Transverse colon (tissue), 4 donors: ENCODE data around the gene GPSM1. TPM values are rescaled to one million over a fixed set of nuclear protein-coding genes. Genes with fewer than 3 reads are reported as not detected.

Experiments
- DNase-seq: peaks from one replicate; pipeline ENCODE4 v3.0.0-alpha.2; 2019
- H3K27ac ChIP-seq, 4 donors: fragments of 200-600 bp; sonication (generic); 2 replicates each; pipeline ENCODE4 v1.5.1; 2016 to 2018; ENCODE audit warnings: inconsistent platforms in 4 of 4
- H3K27me3 ChIP-seq: fragments of 200-600 bp; sonication (generic); 2 replicates; pipeline ENCODE4 v1.5.1; 2017; ENCODE audit warnings: inconsistent platforms
- H3K36me3 ChIP-seq, 4 donors: fragments of 200-600 bp; sonication (generic); 2 replicates each; pipeline ENCODE4 v1.5.1; 2017 to 2019; ENCODE audit warnings: inconsistent platforms in 4 of 4
- H3K4me1 ChIP-seq, 4 donors: fragments of 200-600 bp; sonication (generic); 2 replicates each; pipeline ENCODE4 v1.5.1; 2017 to 2020; ENCODE audit warnings: inconsistent platforms in 4 of 4
- H3K4me3 ChIP-seq, 4 donors: fragments of 200-600 bp; sonication (generic); 1 replicate in 1 of 4; 2 replicates in 3 of 4; pipeline versions ENCODE4 v1.5.1 to v1.6.1; 2017 to 2019; ENCODE audit warnings: inconsistent platforms in 4 of 4
- H3K9me3 ChIP-seq, 2 donors: fragments of 200-600 bp; sonication (generic); 2 replicates each; pipeline ENCODE4 v1.5.1; 2017 to 2019; ENCODE audit warnings: inconsistent platforms in 2 of 2
- EP300 ChIP-seq: sonication (generic); formaldehyde crosslinking; IDR thresholded peaks from one replicate; pipeline ENCODE4 v1.6.1; 2017; ENCODE audit warnings: antibody characterized with exemption, low read depth
- POLR2A ChIP-seq: fragments of 450-650 bp; IDR thresholded peaks from one replicate; pipeline ENCODE4 v1.6.1; 2016; ENCODE audit warnings: antibody characterized with exemption, mild to moderate bottlenecking, moderate library complexity
- POLR2AphosphoS5 ChIP-seq, 3 donors: sonication (generic); formaldehyde crosslinking; IDR thresholded peaks; one replicate each; pipeline ENCODE4 v1.6.1; 2016; ENCODE audit warnings: antibody characterized with exemption in 3 of 3
- WGBS, 2 donors: methylation state at CpG; one replicate each; pipeline ENCODE4 v1.1.5; 2018; ENCODE audit warnings: low coverage in 1 of 2; 5-methylcytosine and 5-hydroxymethylcytosine counted together
- in situ Hi-C, 4 donors: fragments of 200-750 bp; cut with MboI; loops; one replicate each; pipeline versions ENCODE4 v1.15.0 to v1.15.1; 2017; ENCODE audit warnings: low sequenced_read_pairs in 3 of 4, low pct_ligation_motif_present in 1 of 4, low pct_unique_long_range_greater_than_20kb in 1 of 4
- intact Hi-C: fragments of 100-400 bp; cut with DNase I; formaldehyde crosslinking; loops from one replicate; pipeline ENCODE4 v1.15.1; 2023; ENCODE audit warnings: low total_unique reads
- total RNA-seq, 4 donors: library from RNA; depleted of rRNA; stranded (reverse); fragments of >200 nt; gene quantifications; one replicate each; pipeline ENCODE4 v1.1.0, GENCODE V29; 2016
- TF ChIP-seq, protein P1 (sequence below), 5 experiments: fragments of 200-600 bp in 3 of 5; fragments of 450-650 bp in 2 of 5; sonication (generic) in 3 of 5; IDR thresholded peaks; 1 replicate in 2 of 5; 2 replicates in 3 of 5; pipeline ENCODE4 v1.5.1; 2016 to 2017; ENCODE audit warnings: antibody characterized with exemption in 5 of 5, inconsistent platforms in 3 of 5, mild to moderate bottlenecking in 2 of 5, moderate library complexity in 1 of 5

GPSM1 gene
- total RNA-seq, 4 donors from 2014 or later, result 2.3 to 8.6 (median 7.0) TPM

DNA sequence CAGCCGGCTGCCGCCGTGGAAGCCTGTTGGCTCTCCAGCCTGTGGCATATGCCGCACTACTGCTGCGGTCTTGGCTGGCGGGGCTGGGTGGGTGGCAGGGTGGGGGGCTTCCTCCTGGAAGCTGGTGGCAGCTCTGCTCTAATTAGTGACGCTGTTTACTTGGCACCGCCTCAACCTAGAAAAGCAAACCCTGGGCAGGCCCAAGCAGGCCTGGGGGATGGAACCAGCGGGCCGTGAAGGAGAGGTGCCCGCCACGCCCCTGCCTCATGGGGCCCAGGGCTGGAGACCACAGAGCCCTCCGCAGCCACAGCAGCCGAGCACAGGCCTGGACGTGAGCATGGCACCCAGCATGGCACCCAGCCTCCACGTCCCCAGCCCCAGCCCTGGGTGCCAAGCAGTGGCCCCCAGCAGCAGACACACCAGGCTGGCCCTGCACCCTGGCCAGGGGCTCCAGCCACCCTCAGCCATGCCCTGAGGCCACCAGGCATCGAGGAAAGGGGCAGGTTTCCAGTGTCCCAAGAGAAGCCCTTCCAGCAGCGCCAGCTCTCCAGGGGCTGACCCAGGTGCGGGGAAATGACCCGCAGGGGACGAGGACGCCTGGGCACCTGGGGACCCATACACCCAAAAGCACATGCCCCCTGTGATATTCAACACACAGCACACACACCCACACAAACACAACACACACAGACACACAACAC, 18.1 kb upstream of the GPSM1 start:
- WGBS, 2 donors, result 63% methylated on average over 22 of the region's 22 CpGs; no CpG with 5 or more reads in 1 of the 2 donors
- no peak for TF ChIP-seq POLR2AphosphoS5 (IDR thresholded peaks at IDR 0.05)
- Histone ChIP-seq H3K27ac (no peak overlapping the region), H3K9me3 (no peaks in the 10 kb centered on the region), H3K27me3 (peaks cover 25% of the 10 kb centered on the region), H3K36me3 (no peaks in the 10 kb centered on the region), H3K4me1 (peaks cover 0 to 10% (median 3%) of the 10 kb centered on the region in 4 donors), H3K4me3 (no peak overlapping the region)
- in situ Hi-C loops, result no loop called here
- no peak for DNase-seq
- intact Hi-C loops, result no loop called here

DNA sequence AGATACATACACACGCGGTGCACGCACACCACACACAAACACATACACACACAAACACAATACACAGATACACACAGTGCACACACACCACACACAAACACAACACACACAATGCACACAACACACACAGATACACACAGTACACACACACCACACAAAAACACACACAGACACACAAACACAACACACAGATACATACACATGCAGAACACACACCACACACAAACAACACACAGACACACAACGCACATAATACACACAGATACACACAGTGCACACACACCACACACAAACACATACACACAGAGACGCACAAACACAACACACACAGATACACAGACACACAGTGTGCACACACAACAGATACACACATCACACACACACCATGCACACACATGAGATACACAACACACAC, 17.5 kb upstream of the GPSM1 start:
- peaks cover 0 to 10% (median 3%) of the 10 kb centered on the region in 4 donors for H3K4me1 ChIP-seq
- TF ChIP-seq EP300, result no peak
- TF ChIP-seq, protein P1, sequence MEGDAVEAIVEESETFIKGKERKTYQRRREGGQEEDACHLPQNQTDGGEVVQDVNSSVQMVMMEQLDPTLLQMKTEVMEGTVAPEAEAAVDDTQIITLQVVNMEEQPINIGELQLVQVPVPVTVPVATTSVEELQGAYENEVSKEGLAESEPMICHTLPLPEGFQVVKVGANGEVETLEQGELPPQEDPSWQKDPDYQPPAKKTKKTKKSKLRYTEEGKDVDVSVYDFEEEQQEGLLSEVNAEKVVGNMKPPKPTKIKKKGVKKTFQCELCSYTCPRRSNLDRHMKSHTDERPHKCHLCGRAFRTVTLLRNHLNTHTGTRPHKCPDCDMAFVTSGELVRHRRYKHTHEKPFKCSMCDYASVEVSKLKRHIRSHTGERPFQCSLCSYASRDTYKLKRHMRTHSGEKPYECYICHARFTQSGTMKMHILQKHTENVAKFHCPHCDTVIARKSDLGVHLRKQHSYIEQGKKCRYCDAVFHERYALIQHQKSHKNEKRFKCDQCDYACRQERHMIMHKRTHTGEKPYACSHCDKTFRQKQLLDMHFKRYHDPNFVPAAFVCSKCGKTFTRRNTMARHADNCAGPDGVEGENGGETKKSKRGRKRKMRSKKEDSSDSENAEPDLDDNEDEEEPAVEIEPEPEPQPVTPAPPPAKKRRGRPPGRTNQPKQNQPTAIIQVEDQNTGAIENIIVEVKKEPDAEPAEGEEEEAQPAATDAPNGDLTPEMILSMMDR (IDR thresholded peaks at IDR 0.05), result no peak
- TF ChIP-seq POLR2AphosphoS5 (IDR thresholded peaks at IDR 0.05), result no peak
- TF ChIP-seq POLR2A, result no peak
- peaks cover 20% of the 10 kb centered on the region for H3K27me3 ChIP-seq
- H3K9me3 ChIP-seq, result peaks cover 0 to 2% of the 10 kb centered on the region in 2 donors
- 92 to 100% methylated on average over 2 to 5 of the region's 5 CpGs for WGBS, 2 donors
- intact Hi-C loops, result no loop called here
- no peaks in the 10 kb centered on the region for H3K36me3 ChIP-seq
- H3K4me3 ChIP-seq, result no peak overlapping the region
- DNase-seq, result no peak
- no peak overlapping the region for H3K27ac ChIP-seq
- in situ Hi-C loops, result no loop called here

DNA sequence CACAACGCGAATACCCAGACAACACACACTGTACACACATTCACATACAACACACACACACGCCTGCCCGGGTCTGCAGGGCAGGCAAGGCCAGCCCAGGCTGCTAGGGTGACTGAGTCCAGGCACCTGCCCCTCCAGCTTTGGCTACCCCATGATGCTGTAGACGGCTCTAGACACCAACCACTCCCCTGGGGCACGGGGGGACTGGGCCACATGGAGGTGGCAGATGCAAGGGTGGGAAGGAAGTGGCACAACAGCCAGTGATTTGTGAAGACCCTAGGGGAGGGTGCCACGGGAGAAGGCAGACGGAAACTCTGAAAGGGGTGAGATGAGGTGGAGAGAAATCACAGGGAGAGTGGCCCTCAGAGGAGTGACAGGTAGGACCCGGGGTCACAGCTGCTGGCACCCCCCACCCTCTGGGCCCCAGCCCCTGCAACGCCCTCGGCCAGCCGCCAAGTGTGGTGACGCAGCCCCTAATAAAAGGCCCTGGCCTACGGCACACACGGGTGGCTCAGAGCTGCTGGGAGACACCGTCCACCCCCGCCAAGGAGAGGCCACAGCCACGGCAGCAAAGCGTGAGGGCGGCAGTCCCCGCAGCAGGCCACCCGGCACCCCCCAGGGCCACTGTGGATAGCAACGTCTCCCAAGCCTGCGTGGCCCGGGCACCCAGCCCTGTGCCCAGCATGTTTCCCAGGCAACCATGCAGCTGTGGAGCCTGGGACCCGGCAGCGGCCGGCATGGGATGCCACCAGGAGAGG, 16.9 kb upstream of the GPSM1 start:
- H3K27ac ChIP-seq, result no peak overlapping the region
- H3K4me1 ChIP-seq, result peaks cover 0 to 10% (median 3%) of the 10 kb centered on the region in 4 donors
- H3K4me3 ChIP-seq, result no peak overlapping the region
- 41 to 80% methylated on average over 2 to 25 of the region's 28 CpGs for WGBS, 2 donors
- DNase-seq, result no peak
- TF ChIP-seq POLR2AphosphoS5 (IDR thresholded peaks at IDR 0.05), result no peak
- TF ChIP-seq EP300, result no peak
- TF ChIP-seq, protein P1 (IDR thresholded peaks at IDR 0.05), result no peak
- no peak for TF ChIP-seq POLR2A
- in situ Hi-C loops (no loop called here), intact Hi-C loops (no loop called here)
- peaks cover 0 to 5% of the 10 kb centered on the region in 2 donors for H3K9me3 ChIP-seq
- no peaks in the 10 kb centered on the region for H3K36me3 ChIP-seq
- H3K27me3 ChIP-seq, result peaks cover 18% of the 10 kb centered on the region

DNA sequence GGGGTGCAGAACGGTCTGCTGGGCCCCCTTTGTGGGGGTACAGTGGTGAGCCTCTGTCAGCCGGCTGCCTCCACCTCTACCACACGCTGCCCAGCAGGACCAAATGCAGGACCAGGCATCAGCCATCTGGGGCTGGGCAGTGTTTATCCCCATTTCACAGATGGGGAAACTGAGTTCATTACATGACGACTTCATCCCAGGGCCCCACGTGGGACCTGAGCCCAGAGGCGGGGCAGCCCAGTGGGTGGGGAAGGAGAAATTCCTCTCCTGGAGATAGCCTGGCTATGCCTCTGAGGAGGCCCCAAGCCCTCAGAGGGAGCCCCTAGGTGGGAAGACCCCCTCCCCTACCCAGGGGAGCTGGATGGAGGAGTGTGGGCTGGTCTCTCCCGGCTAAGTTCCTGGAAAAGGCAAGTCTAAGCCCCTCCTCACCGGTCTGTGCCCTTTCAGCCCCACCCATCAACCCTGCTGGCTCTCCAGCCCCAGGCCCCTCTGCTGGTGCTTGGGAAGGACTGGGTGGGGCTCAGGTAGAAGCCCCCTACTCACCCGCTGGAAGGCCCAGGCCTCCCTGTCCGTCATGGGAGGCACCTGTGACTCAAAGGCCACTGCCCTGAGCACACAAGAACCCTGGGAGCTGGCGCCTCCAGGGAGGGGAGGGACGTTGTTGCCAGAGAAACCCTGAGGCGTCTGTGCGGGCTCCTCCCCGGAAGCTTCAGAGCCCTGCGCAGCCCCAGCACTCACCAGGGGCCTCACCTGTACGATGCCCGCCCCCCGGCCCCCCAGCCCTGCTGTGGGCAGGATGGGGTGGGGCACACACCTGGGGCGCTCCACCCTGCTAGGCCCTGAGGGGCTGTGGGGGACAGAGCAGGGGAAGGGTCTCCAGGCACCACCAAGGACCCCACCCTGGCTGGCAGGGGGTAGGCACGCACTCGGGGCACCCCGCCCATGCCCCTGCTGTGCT, 16.0 kb upstream of the GPSM1 start:
- WGBS, 2 donors, result 38% methylated on average over 14 of the region's 23 CpGs; no CpG with 5 or more reads in 1 of the 2 donors
- no peak overlapping the region for H3K4me3 ChIP-seq
- no peaks in the 10 kb centered on the region for H3K36me3 ChIP-seq
- peaks cover 0 to 5% of the 10 kb centered on the region in 2 donors for H3K9me3 ChIP-seq
- TF ChIP-seq POLR2AphosphoS5 (IDR thresholded peaks at IDR 0.05) (no peak), EP300 (no peak), POLR2A (no peak)
- TF ChIP-seq, protein P1 (IDR thresholded peaks at IDR 0.05), result no peak
- in situ Hi-C loops (no loop called here), intact Hi-C loops (no loop called here)
- peaks cover 18% of the 10 kb centered on the region for H3K27me3 ChIP-seq
- H3K27ac ChIP-seq, result no peak overlapping the region
- peak; percentile 60 for DNase-seq
- peaks cover 0 to 10% (median 3%) of the 10 kb centered on the region in 4 donors for H3K4me1 ChIP-seq
